Epithelial cell of proximal tubule (primary cell): ENCODE data around the gene SNRPA. TPM values are rescaled to one million over a fixed set of nuclear protein-coding genes. Genes with fewer than 3 reads are reported as not detected.

Source experiments
- DNase-seq: peaks from one replicate; pipeline ENCODE4 v3.0.0-alpha.2; 2011; ENCODE audit warnings: low read depth
- H3K4me3 ChIP-seq: 2 replicates; pipeline ENCODE4 v1.5.1; 2011; ENCODE audit warnings: low read depth, mild to moderate bottlenecking, low read length
- CTCF ChIP-seq: conservative IDR thresholded peaks from 2 replicates; pipeline ENCODE4 v1.5.1; 2012; ENCODE audit warnings: low read depth, mild to moderate bottlenecking, low read length
- total RNA-seq: library from RNA; depleted of rRNA; stranded (reverse); fragments of >200 nt; gene quantifications from 2 replicates; pipeline ENCODE4 v1.2.3, GENCODE V29; 2015

Gene SNRPA
- total RNA-seq, 1 donor from 2014 or later: 169 TPM

- no peak for DNase-seq
- no peak for TF ChIP-seq CTCF
- H3K4me3 ChIP-seq: no peak overlapping the region
Observed at GRCh38 chr19:40791349-40791748, 40.3 kb downstream of the SNRPA start.

DNA sequence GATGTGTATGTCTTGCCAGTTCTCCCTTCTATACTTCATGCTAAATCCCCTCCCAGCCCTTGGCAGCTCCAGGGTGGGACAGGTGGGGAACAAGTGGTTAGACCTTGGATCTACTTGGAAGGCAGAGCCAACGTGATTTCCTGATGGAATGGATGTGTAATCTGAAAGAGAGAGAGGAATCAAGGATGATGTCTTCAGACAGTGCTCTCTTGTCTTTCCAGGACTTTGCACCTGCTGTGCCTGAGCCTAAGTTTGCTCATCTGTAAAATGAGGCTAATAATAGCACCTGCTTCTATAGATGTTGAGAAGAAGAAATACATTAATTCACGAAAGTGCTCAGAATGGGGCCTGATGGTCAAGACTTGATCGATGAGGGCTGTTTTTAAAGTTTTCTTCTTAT lies 41.0 kb downstream of the SNRPA start:
- no peak for TF ChIP-seq CTCF
- no peak for DNase-seq
- H3K4me3 ChIP-seq: no peak overlapping the region

GRCh38 chr19:40797166-40797962 lies 46.4 kb downstream of the SNRPA start:
- no peak for TF ChIP-seq CTCF
- H3K4me3 ChIP-seq: no peak overlapping the region
- no peak for DNase-seq

DNA sequence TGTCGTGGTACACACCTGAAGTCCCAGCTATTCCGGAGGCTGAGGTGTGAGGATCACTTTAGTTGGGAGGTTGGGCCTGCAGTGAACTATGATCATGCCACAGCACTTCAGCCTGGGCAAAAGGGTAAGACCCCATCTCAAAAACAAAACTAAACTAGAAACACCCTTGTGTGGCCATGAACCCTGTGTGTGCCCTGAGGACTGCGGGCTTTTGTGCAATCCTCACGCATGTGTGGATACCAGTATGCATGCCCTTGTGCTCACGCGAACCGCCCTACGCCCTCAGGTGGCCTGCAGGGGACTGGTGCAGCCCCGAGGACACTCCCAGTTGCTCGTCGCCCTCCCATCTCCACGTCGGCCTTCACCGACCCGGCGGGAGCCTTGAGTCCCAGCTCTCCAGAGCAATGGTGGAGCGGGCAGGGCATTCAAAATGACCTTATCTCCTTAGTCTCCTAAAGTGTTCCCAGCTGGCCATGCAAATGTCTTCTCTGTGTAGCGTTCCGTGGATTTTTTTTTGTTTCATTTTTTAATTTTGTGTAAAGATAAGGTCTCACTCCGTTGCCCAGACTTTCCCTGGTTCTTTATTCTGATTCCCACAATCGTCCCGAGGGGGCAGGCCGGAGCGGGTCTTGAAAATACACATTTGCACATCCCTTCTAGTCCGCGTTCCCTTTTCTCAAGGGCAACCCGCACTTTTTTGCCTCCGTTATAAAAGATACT lies 47.1 kb downstream of the SNRPA start:
- peak overlapping the region; percentile 56 for H3K4me3 ChIP-seq
- DNase-seq: no peak
- peak; percentile 45 for TF ChIP-seq CTCF

DNA sequence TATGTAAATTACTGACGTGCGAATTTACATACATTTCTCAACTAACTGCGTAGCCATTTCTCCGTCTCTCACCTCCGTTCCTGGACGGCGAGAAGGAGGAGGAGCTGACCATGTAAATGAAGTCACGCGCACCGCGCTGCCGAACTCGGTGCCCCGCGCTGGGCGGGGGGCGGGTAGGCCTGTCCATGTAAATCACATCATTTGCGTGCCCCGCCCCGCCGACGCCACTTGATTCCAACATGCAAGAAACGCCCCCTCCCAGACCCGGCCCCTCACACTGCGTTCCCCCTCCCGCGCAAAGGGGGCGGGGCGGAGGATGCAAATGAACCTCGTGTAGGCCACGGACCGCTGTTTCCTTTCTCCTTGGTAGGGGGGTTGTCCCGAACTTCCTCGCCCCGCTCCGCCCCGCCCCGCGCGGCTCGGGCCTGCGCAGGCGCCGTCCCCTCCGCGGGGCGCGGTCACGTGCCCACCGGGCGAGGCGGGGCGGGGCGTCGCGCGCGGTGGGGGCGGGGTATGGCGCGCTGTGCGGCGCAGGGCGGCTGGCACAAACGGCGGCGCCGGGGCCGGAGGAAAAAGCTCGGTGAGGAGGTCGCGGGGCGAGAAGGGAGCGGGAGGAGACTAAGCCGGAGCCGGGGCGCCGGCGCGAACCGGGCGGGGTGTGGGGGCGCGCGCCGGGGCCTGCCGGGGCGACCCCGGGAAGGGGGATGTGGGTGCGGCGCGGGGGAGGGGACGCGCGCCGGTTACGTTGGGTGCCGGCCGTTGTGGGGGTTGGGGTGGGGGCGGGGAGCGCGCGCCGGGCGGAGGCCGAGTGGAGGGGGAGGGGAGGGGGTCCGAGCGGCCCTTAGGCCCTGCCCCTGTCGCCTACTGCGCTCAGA lies 47.9 kb downstream of the SNRPA start, which contains the start of gene EGLN2:
Gene EGLN2, plus strand, starts transcription at position 509 of the 875 bp plus-strand sequence. CDS start 1,382 bp downstream, outside the sequence.
- TF ChIP-seq CTCF: no peak
- peak within 1 kb of the TSS; percentile 95 for H3K4me3 ChIP-seq
- DNase-seq: peak; percentile 82

- DNase-seq: no peak
- peak overlapping the region; percentile 95 for H3K4me3 ChIP-seq
- no peak for TF ChIP-seq CTCF
Observed at GRCh38 chr19:40799558-40800338, 48.7 kb downstream of the SNRPA start.
